ENCODE results near the gene B3GNT2. TPM values are rescaled to one million over a fixed set of nuclear protein-coding genes. Genes with fewer than 3 reads are reported as not detected.

The B3GNT2 gene
- total RNA-seq: 9.9 and 11.2 TPM in 2 replicates

GRCh38 chr2:62195421-62196277, at the start of gene B3GNT2:
TSS of gene B3GNT2 (plus strand) at chr2:62196115. CDS start at chr2:62222221, 26,106 bp downstream.

Measured in smooth muscle cell of trachea (primary cell).